Neural cell (in vitro differentiated cells): ENCODE results near the gene USP15. TPM values are rescaled to one million over a fixed set of nuclear protein-coding genes. Genes with fewer than 3 reads are reported as not detected.

Experiments used
- H2AFZ ChIP-seq: fragments of 200-600, 300-800 bp; sonication (generic), shearing (Covaris generic); 2 replicates; pipeline ENCODE4 v1.6.0; 2014; ENCODE audit warnings: low read depth, mild to moderate bottlenecking, antibody characterized with exemption, low read length, moderate library complexity
- H3F3A ChIP-seq: fragments of 200-600 bp; shearing (Covaris generic); 2 replicates; pipeline ENCODE4 v1.6.1; 2016; ENCODE audit warnings: mild to moderate bottlenecking, moderate library complexity, mixed read lengths, antibody characterized with exemption, low read length; ENCODE audit not compliant: insufficient read depth, poor library complexity, severe bottlenecking
- H3K27ac ChIP-seq: fragments of 200-600, 300-800 bp; sonication (generic), shearing (Covaris generic); 2 replicates; pipeline ENCODE4 v1.5.1; 2014; ENCODE audit warnings: mild to moderate bottlenecking, low read length, moderate library complexity
- H3K27me3 ChIP-seq: fragments of 300-800, 200-600 bp; sonication (generic), shearing (Covaris generic); 2 replicates; pipeline ENCODE4 v1.6.0; 2014; ENCODE audit warnings: mild to moderate bottlenecking, low read depth, low read length, moderate library complexity; ENCODE audit not compliant: insufficient read depth
- H3K36me3 ChIP-seq: fragments of 300-800, 200-600 bp; sonication (generic), shearing (Covaris generic); 2 replicates; pipeline ENCODE4 v1.5.1; 2014; ENCODE audit warnings: mild to moderate bottlenecking, antibody characterized with exemption, low read length, moderate library complexity; ENCODE audit not compliant: insufficient read depth
- H3K4me2 ChIP-seq: fragments of 300-800, 200-600 bp; sonication (generic), shearing (Covaris generic); 2 replicates; pipeline ENCODE4 v1.6.0; 2014; ENCODE audit warnings: mild to moderate bottlenecking, low read length
- H3K4me3 ChIP-seq: fragments of 300-800, 200-600 bp; sonication (generic), shearing (Covaris generic); 2 replicates; pipeline ENCODE4 v1.5.1; 2014; ENCODE audit warnings: mild to moderate bottlenecking, low read length, moderate library complexity
- H3K79me2 ChIP-seq: fragments of 200-600 bp; shearing (Covaris generic); replicated peaks from 2 replicates; pipeline ENCODE4 v1.6.0; 2014; ENCODE audit warnings: mild to moderate bottlenecking, low read length, moderate library complexity; ENCODE audit not compliant: insufficient read depth
- H3K9ac ChIP-seq: fragments of 300-800, 200-600 bp; sonication (generic), shearing (Covaris generic); 2 replicates; pipeline ENCODE4 v1.6.1; 2016; ENCODE audit warnings: mild to moderate bottlenecking, low read length, mixed read lengths
- H3K9me2 ChIP-seq: fragments of 200-600 bp; shearing (Covaris generic); 2 replicates; pipeline ENCODE4 v1.6.1; 2016; ENCODE audit warnings: mild to moderate bottlenecking, low read length, mixed read lengths; ENCODE audit not compliant: insufficient read depth
- H3K9me3 ChIP-seq: fragments of 200-600, 300-800 bp; sonication (generic), shearing (Covaris generic); 2 replicates; pipeline ENCODE4 v1.6.1; 2016; ENCODE audit warnings: mild to moderate bottlenecking, mixed run types, low read length, moderate library complexity, mixed read lengths
- H4K20me1 ChIP-seq: fragments of 200-600 bp; shearing (Covaris generic); 2 replicates; pipeline ENCODE4 v1.6.1; 2016; ENCODE audit warnings: mild to moderate bottlenecking, mixed run types; ENCODE audit not compliant: insufficient read depth
- CTCF ChIP-seq: fragments of 450-650 bp; IDR thresholded peaks from 2 replicates; pipeline ENCODE4 v1.5.1; 2014; ENCODE audit warnings: antibody characterized with exemption, mild to moderate bottlenecking, moderate library complexity; ENCODE audit not compliant: poor library complexity, severe bottlenecking
- EP300 ChIP-seq: fragments of 450-650 bp; conservative IDR thresholded peaks from 2 replicates; pipeline ENCODE4 v1.6.1; 2014; ENCODE audit warnings: antibody characterized with exemption, mild to moderate bottlenecking, moderate library complexity; ENCODE audit not compliant: poor library complexity, severe bottlenecking
- EZH2 ChIP-seq: fragments of 200-600, 300-800 bp; shearing (Covaris generic), sonication (generic); IDR thresholded peaks from 2 replicates; pipeline ENCODE4 v1.6.1; 2014; ENCODE audit warnings: antibody characterized with exemption, low read length, borderline replicate concordance, mild to moderate bottlenecking; ENCODE audit not compliant: insufficient read depth, poor library complexity, severe bottlenecking
- MXI1 ChIP-seq: fragments of 450-650 bp; conservative IDR thresholded peaks from 2 replicates; pipeline ENCODE4 v1.6.1; 2014; ENCODE audit warnings: antibody characterized with exemption, mild to moderate bottlenecking; ENCODE audit not compliant: poor library complexity, severe bottlenecking
- POLR2AphosphoS5 ChIP-seq: IDR thresholded peaks from 2 replicates; pipeline ENCODE4 v1.6.1; 2012
- RAD21 ChIP-seq: fragments of 450-650 bp; conservative IDR thresholded peaks from 2 replicates; pipeline ENCODE4 v1.6.1; 2014; ENCODE audit warnings: antibody characterized with exemption, mild to moderate bottlenecking, moderate library complexity
- SMC3 ChIP-seq: fragments of 450-650 bp; conservative IDR thresholded peaks from 2 replicates; pipeline ENCODE4 v1.6.1; 2014; ENCODE audit warnings: antibody characterized with exemption, mild to moderate bottlenecking, moderate library complexity; ENCODE audit not compliant: poor library complexity
- TAF1 ChIP-seq: IDR thresholded peaks from 2 replicates; pipeline ENCODE4 v1.6.1; 2012; ENCODE audit warnings: low read depth
- polyA plus RNA-seq: library from polyadenylated mRNA; depleted of rRNA; stranded (reverse); fragments of >200 nt; gene quantifications from 2 replicates; pipeline ENCODE4 v1.2.3, GENCODE V29; 2014
- TF ChIP-seq, protein P1 (sequence below): IDR thresholded peaks from 2 replicates; pipeline ENCODE4 v1.6.1; 2012; ENCODE audit warnings: borderline replicate concordance

The USP15 gene
- polyA plus RNA-seq, 1 donor from 2014 or later: 113 TPM

- H3K4me3 ChIP-seq: no peak overlapping the region
- no peak for TF ChIP-seq RAD21
- TF ChIP-seq TAF1: no peak
- no peak for TF ChIP-seq POLR2AphosphoS5
- no peak for TF ChIP-seq SMC3
- TF ChIP-seq, protein P1, sequence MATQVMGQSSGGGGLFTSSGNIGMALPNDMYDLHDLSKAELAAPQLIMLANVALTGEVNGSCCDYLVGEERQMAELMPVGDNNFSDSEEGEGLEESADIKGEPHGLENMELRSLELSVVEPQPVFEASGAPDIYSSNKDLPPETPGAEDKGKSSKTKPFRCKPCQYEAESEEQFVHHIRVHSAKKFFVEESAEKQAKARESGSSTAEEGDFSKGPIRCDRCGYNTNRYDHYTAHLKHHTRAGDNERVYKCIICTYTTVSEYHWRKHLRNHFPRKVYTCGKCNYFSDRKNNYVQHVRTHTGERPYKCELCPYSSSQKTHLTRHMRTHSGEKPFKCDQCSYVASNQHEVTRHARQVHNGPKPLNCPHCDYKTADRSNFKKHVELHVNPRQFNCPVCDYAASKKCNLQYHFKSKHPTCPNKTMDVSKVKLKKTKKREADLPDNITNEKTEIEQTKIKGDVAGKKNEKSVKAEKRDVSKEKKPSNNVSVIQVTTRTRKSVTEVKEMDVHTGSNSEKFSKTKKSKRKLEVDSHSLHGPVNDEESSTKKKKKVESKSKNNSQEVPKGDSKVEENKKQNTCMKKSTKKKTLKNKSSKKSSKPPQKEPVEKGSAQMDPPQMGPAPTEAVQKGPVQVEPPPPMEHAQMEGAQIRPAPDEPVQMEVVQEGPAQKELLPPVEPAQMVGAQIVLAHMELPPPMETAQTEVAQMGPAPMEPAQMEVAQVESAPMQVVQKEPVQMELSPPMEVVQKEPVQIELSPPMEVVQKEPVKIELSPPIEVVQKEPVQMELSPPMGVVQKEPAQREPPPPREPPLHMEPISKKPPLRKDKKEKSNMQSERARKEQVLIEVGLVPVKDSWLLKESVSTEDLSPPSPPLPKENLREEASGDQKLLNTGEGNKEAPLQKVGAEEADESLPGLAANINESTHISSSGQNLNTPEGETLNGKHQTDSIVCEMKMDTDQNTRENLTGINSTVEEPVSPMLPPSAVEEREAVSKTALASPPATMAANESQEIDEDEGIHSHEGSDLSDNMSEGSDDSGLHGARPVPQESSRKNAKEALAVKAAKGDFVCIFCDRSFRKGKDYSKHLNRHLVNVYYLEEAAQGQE: no peak
- TF ChIP-seq EP300: no peak
- no peak for TF ChIP-seq MXI1
- TF ChIP-seq EZH2: no peak
- TF ChIP-seq CTCF: no peak
- no peaks in the 10 kb centered on the region for H4K20me1 ChIP-seq
- H3F3A ChIP-seq: no peaks in the 10 kb centered on the region
- no peaks in the 10 kb centered on the region for H3K36me3 ChIP-seq
- H3K4me2 ChIP-seq: no peak overlapping the region
- peaks cover 5% of the 10 kb centered on the region for H3K79me2 ChIP-seq
- H3K9me3 ChIP-seq: no peaks in the 10 kb centered on the region
- no peak overlapping the region for H2AFZ ChIP-seq
- H3K27me3 ChIP-seq: no peaks in the 10 kb centered on the region
- no peaks in the 10 kb centered on the region for H3K9me2 ChIP-seq
- H3K27ac ChIP-seq: no peak overlapping the region
- H3K9ac ChIP-seq: no peak overlapping the region
Observed at GRCh38 chr12:62313727-62314380, 53.6 kb downstream of the USP15 start.

GRCh38 chr12:62317017-62317416, 56.8 kb downstream of the USP15 start:
- H3K79me2 ChIP-seq: peaks cover 5% of the 10 kb centered on the region
- no peak for TF ChIP-seq POLR2AphosphoS5
- TF ChIP-seq, protein P1: no peak
- TF ChIP-seq RAD21: no peak
- TF ChIP-seq EP300: no peak
- no peak for TF ChIP-seq EZH2
- no peak for TF ChIP-seq TAF1
- TF ChIP-seq CTCF: no peak
- H3K4me2 ChIP-seq: no peak overlapping the region
- H3K9me3 ChIP-seq: no peaks in the 10 kb centered on the region
- H2AFZ ChIP-seq: no peak overlapping the region
- H3K9me2 ChIP-seq: no peaks in the 10 kb centered on the region
- H3K9ac ChIP-seq: no peak overlapping the region
- peaks cover 8% of the 10 kb centered on the region for H3K36me3 ChIP-seq
- no peak overlapping the region for H3K27ac ChIP-seq
- no peaks in the 10 kb centered on the region for H3F3A ChIP-seq
- no peaks in the 10 kb centered on the region for H3K27me3 ChIP-seq
- no peaks in the 10 kb centered on the region for H4K20me1 ChIP-seq
- H3K4me3 ChIP-seq: no peak overlapping the region
